ENCODE results near the gene PRKN. TPM values are rescaled to one million over a fixed set of nuclear protein-coding genes. Genes with fewer than 3 reads are reported as not detected.

PRKN gene
- total and polyA plus RNA-seq, 2 experiments from 2014 or later = 0.10 to 0.84 TPM

DNA sequence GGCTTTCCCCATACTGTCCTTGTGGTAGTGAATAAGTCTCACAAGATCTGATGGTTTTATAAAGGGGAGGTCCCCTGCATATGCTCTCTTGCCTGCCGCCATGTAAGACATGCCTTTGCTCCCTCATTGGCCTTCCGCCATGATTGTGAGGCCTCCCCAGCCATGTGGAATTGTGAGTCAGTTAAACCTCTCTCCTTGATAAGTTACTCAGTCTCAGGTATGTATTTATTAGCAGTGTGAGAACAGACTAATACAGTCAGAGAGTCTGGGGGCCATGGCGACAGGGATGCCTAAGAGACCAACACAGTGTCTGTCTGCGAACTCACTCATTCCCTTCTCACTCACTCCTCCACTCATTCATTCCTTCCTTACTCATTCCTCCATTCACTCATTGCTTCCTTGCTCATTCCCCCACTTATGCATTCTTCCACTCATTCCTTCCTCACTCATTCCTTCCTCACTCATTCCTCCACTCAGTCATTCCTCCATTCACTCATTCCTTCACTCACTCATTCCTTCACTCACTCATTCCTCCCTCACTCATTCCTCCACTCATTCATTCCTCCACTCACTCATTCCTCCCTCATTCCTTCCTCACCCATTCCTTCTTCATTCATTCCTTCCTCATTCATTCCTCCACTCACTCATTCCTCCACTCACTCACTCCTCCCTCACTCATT, 1316.2 kb downstream of the PRKN start:
- H3K36me3 Mint-ChIP-seq (ENCODE audit: low read depth) = no peaks in the 10 kb centered on the region
- Histone ChIP-seq H3K36me3 (ENCODE audit: insufficient read depth) (no peaks in the 10 kb centered on the region), H3K79me2 (replicated peaks; ENCODE audit: insufficient read depth) (no peaks in the 10 kb centered on the region), H2AFZ (no peak overlapping the region), H3K9me2 (ENCODE audit: insufficient read depth) (no peaks in the 10 kb centered on the region), H3F3A (replicated peaks; ENCODE audit: low read depth) (no peaks in the 10 kb centered on the region), H3K4me1 (ENCODE audit: insufficient read depth) (no peaks in the 10 kb centered on the region), H3K27me3 (ENCODE audit: insufficient read depth) (no peaks in the 10 kb centered on the region), H3K27ac (ENCODE audit: low read depth) (no peak overlapping the region), H3K4me2 (no peak overlapping the region), H3K4me3 (no peak overlapping the region), H4K20me1 (replicated peaks; ENCODE audit: insufficient read depth) (no peaks in the 10 kb centered on the region)
- no peaks in the 10 kb centered on the region for H3K9me3 Mint-ChIP-seq
- no peak overlapping the region for H3K27ac Mint-ChIP-seq
- H3K4me1 Mint-ChIP-seq = peaks cover 18% of the 10 kb centered on the region; the same call in 2 of the 3 replicates
- ATAC-seq = no peak
- no peak for TF ChIP-seq ZNF114 (CRISPR knock-in tag; IDR thresholded peaks at IDR 0.05)
- no peak for TF ChIP-seq NANOG (IDR thresholded peaks at IDR 0.05; ENCODE audit: borderline replicate concordance)
- no peak for DNase-seq (ENCODE audit: low spot score)
- H3K4me3 Mint-ChIP-seq = no peak overlapping the region
- H3K27me3 Mint-ChIP-seq (ENCODE audit: insufficient read depth, low read depth, poor library complexity) = peaks cover 6% of the 10 kb centered on the region

GRCh38 chr6:161410736-161411135, 1316.8 kb downstream of the PRKN start:
- no peaks in the 10 kb centered on the region for H3K79me2 ChIP-seq (replicated peaks; ENCODE audit: insufficient read depth)
- TF ChIP-seq STAT1 (IDR thresholded peaks at IDR 0.05; ENCODE audit: unreplicated experiment) (no peak), ZNF331 (CRISPR knock-in tag; IDR thresholded peaks at IDR 0.05; ENCODE audit: low read depth) (no peak), CTCF (conservative IDR thresholded peaks at IDR 0.05; ENCODE audit: low read depth in 2 of 2) (no peak), JUNB (IDR thresholded peaks at IDR 0.05; ENCODE audit: unreplicated experiment) (no peak), ETS1 (IDR thresholded peaks at IDR 0.05) (no peak), CREB1 (CRISPR knock-in tag; IDR thresholded peaks at IDR 0.05; ENCODE audit: low read depth) (no peak), POLR2AphosphoS5 (IDR thresholded peaks at IDR 0.05; ENCODE audit: low read depth) (no peak), NANOG (IDR thresholded peaks at IDR 0.05; ENCODE audit: borderline replicate concordance) (no peak)
- TF ChIP-seq, protein P1, sequence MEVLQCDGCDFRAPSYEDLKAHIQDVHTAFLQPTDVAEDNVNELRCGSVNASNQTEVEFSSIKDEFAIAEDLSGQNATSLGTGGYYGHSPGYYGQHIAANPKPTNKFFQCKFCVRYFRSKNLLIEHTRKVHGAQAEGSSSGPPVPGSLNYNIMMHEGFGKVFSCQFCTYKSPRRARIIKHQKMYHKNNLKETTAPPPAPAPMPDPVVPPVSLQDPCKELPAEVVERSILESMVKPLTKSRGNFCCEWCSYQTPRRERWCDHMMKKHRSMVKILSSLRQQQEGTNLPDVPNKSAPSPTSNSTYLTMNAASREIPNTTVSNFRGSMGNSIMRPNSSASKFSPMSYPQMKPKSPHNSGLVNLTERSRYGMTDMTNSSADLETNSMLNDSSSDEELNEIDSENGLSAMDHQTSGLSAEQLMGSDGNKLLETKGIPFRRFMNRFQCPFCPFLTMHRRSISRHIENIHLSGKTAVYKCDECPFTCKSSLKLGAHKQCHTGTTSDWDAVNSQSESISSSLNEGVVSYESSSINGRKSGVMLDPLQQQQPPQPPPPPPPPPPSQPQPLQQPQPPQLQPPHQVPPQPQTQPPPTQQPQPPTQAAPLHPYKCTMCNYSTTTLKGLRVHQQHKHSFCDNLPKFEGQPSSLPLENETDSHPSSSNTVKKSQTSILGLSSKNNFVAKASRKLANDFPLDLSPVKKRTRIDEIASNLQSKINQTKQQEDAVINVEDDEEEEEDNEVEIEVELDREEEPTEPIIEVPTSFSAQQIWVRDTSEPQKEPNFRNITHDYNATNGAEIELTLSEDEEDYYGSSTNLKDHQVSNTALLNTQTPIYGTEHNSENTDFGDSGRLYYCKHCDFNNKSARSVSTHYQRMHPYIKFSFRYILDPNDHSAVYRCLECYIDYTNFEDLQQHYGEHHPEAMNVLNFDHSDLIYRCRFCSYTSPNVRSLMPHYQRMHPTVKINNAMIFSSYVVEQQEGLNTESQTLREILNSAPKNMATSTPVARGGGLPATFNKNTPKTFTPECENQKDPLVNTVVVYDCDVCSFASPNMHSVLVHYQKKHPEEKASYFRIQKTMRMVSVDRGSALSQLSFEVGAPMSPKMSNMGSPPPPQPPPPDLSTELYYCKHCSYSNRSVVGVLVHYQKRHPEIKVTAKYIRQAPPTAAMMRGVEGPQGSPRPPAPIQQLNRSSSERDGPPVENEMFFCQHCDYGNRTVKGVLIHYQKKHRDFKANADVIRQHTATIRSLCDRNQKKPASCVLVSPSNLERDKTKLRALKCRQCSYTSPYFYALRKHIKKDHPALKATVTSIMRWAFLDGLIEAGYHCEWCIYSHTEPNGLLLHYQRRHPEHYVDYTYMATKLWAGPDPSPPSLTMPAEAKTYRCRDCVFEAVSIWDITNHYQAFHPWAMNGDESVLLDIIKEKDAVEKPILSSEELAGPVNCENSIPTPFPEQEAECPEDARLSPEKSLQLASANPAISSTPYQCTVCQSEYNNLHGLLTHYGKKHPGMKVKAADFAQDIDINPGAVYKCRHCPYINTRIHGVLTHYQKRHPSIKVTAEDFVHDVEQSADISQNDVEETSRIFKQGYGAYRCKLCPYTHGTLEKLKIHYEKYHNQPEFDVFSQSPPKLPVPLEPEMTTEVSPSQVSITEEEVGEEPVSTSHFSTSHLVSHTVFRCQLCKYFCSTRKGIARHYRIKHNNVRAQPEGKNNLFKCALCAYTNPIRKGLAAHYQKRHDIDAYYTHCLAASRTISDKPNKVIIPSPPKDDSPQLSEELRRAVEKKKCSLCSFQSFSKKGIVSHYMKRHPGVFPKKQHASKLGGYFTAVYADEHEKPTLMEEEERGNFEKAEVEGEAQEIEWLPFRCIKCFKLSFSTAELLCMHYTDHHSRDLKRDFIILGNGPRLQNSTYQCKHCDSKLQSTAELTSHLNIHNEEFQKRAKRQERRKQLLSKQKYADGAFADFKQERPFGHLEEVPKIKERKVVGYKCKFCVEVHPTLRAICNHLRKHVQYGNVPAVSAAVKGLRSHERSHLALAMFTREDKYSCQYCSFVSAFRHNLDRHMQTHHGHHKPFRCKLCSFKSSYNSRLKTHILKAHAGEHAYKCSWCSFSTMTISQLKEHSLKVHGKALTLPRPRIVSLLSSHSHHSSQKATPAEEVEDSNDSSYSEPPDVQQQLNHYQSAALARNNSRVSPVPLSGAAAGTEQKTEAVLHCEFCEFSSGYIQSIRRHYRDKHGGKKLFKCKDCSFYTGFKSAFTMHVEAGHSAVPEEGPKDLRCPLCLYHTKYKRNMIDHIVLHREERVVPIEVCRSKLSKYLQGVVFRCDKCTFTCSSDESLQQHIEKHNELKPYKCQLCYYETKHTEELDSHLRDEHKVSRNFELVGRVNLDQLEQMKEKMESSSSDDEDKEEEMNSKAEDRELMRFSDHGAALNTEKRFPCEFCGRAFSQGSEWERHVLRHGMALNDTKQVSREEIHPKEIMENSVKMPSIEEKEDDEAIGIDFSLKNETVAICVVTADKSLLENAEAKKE (CRISPR knock-in tag; IDR thresholded peaks at IDR 0.05) = no peak

More at GRCh38 chr6:161410736-161411135, 1316.8 kb downstream of the PRKN start:
- no peaks in the 10 kb centered on the region for H3K27me3 ChIP-seq (ENCODE audit: insufficient read depth)
- DNase-seq (ENCODE audit: low spot score) (no peak), ATAC-seq (no peak)
- Mint-ChIP-seq H3K4me1 (peaks cover 12% of the 10 kb centered on the region; the same call in 2 of the 3 replicates), H3K4me3 (no peak overlapping the region), H3K27ac (no peak overlapping the region), H3K9me3 (no peaks in the 10 kb centered on the region), H3K36me3 (ENCODE audit: low read depth) (no peaks in the 10 kb centered on the region), H3K27me3 (ENCODE audit: insufficient read depth, low read depth, poor library complexity) (peaks cover 6% of the 10 kb centered on the region)
- H4K20me1 ChIP-seq (replicated peaks; ENCODE audit: insufficient read depth) = no peaks in the 10 kb centered on the region
- H3K27ac ChIP-seq (ENCODE audit: low read depth) = no peak overlapping the region
- H3K4me1 ChIP-seq (ENCODE audit: insufficient read depth) = no peaks in the 10 kb centered on the region
- no peak overlapping the region for H3K4me2 ChIP-seq
- H3K9me2 ChIP-seq (ENCODE audit: insufficient read depth) = no peaks in the 10 kb centered on the region
- no peaks in the 10 kb centered on the region for H3F3A ChIP-seq (replicated peaks; ENCODE audit: low read depth)
- H3K36me3 ChIP-seq (ENCODE audit: insufficient read depth) = no peaks in the 10 kb centered on the region
- no peak overlapping the region for H2AFZ ChIP-seq
- no peak overlapping the region for H3K4me3 ChIP-seq

All from GM23338 (cell line).